ENCODE measurements around the gene LPP. TPM values are rescaled to one million over a fixed set of nuclear protein-coding genes. Genes with fewer than 3 reads are reported as not detected.

Gene LPP
- total and polyA plus RNA-seq, 9 of the 15 experiments (the other 6 are each of a cell fraction or from before 2014, with no cell fraction given), result 0.07 to 0.18 TPM; not detected in 7

GRCh38 chr3:188769831-188770230, 615.9 kb downstream of the LPP start:
- ChIA-PET POLR2A (no interaction called here), CTCF (ENCODE audit: low intra/inter-chr PET ratio) (no interaction called here)

More at GRCh38 chr3:188769831-188770230, 615.9 kb downstream of the LPP start:
- 0% methylated on average over 1 of the region's 3 CpGs for WGBS (ENCODE audit: insufficient coverage, low coverage, missing lambda C conversion rate)
- FAIRE-seq, result no peak
- Histone ChIP-seq H2AFZ (ENCODE audit: low read depth, low read length) (no peak overlapping the region), H3K36me3 (ENCODE audit: control insufficient read depth, insufficient read depth, low read length) (no peaks in the 10 kb centered on the region), H3K9me3 (replicated peaks; ENCODE audit: control insufficient read depth, insufficient read depth, low read depth, low read length) (no peaks in the 10 kb centered on the region), H3K27ac (ENCODE audit: extremely low read depth, low read depth, low read length) (no peak overlapping the region), H3K27me3 (ENCODE audit: control insufficient read depth in 2 of 2, insufficient read depth in 2 of 2, low read length in 2 of 2) (no peaks in the 10 kb centered on the region), H4K20me1 (replicated peaks; ENCODE audit: control insufficient read depth, insufficient read depth, low read length) (no peaks in the 10 kb centered on the region), H3K9me1 (ENCODE audit: control insufficient read depth, insufficient read depth, low read length) (no peaks in the 10 kb centered on the region), H3K4me2 (ENCODE audit: insufficient read depth, low read length) (no peak overlapping the region), H3K4me3 (no peak overlapping the region), H3K4me1 (replicated peaks in 1 of 2; ENCODE audit: control insufficient read depth in 2 of 2, insufficient read depth in 2 of 2, low read length in 2 of 2) (no peaks in the 10 kb centered on the region), H3K9ac (ENCODE audit: insufficient read depth in 1 of 2, low read depth in 2 of 2, low read length in 2 of 2) (no peak overlapping the region), H3K79me2 (ENCODE audit: control insufficient read depth, insufficient read depth, low read length) (no peaks in the 10 kb centered on the region)
- TF ChIP-seq GTF2A2 (tag; IDR thresholded peaks at IDR 0.05) (no peak), MED1 (CRISPR knock-in tag; IDR thresholded peaks at IDR 0.05; ENCODE audit: borderline replicate concordance) (no peak), FOXK1 (CRISPR knock-in tag; IDR thresholded peaks at IDR 0.05; ENCODE audit: borderline replicate concordance) (no peak), GMEB1 (CRISPR knock-in tag; IDR thresholded peaks at IDR 0.05) (no peak), ZNF282 (CRISPR knock-in tag; IDR thresholded peaks at IDR 0.05) (no peak), YBX1 (IDR thresholded peaks at IDR 0.05) (no peak), NFIC (IDR thresholded peaks at IDR 0.05) (no peak), SRF (CRISPR knock-in tag; IDR thresholded peaks at IDR 0.05) (no peak), KDM1A (IDR thresholded peaks at IDR 0.05) (no peak), FOXP4 (CRISPR knock-in tag; IDR thresholded peaks at IDR 0.05; ENCODE audit: borderline replicate concordance) (no peak), SPI1 (IDR thresholded peaks at IDR 0.05; ENCODE audit: borderline replicate concordance, low read depth, low read length) (no peak)
- TF ChIP-seq, protein P1, sequence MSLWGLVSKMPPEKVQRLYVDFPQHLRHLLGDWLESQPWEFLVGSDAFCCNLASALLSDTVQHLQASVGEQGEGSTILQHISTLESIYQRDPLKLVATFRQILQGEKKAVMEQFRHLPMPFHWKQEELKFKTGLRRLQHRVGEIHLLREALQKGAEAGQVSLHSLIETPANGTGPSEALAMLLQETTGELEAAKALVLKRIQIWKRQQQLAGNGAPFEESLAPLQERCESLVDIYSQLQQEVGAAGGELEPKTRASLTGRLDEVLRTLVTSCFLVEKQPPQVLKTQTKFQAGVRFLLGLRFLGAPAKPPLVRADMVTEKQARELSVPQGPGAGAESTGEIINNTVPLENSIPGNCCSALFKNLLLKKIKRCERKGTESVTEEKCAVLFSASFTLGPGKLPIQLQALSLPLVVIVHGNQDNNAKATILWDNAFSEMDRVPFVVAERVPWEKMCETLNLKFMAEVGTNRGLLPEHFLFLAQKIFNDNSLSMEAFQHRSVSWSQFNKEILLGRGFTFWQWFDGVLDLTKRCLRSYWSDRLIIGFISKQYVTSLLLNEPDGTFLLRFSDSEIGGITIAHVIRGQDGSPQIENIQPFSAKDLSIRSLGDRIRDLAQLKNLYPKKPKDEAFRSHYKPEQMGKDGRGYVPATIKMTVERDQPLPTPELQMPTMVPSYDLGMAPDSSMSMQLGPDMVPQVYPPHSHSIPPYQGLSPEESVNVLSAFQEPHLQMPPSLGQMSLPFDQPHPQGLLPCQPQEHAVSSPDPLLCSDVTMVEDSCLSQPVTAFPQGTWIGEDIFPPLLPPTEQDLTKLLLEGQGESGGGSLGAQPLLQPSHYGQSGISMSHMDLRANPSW (CRISPR knock-in tag; IDR thresholded peaks at IDR 0.05), result no peak
- TF ChIP-seq, protein P2, sequence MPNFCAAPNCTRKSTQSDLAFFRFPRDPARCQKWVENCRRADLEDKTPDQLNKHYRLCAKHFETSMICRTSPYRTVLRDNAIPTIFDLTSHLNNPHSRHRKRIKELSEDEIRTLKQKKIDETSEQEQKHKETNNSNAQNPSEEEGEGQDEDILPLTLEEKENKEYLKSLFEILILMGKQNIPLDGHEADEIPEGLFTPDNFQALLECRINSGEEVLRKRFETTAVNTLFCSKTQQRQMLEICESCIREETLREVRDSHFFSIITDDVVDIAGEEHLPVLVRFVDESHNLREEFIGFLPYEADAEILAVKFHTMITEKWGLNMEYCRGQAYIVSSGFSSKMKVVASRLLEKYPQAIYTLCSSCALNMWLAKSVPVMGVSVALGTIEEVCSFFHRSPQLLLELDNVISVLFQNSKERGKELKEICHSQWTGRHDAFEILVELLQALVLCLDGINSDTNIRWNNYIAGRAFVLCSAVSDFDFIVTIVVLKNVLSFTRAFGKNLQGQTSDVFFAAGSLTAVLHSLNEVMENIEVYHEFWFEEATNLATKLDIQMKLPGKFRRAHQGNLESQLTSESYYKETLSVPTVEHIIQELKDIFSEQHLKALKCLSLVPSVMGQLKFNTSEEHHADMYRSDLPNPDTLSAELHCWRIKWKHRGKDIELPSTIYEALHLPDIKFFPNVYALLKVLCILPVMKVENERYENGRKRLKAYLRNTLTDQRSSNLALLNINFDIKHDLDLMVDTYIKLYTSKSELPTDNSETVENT (CRISPR knock-in tag; IDR thresholded peaks at IDR 0.05), result no peak
- no peak for ATAC-seq
- DNase-seq (ENCODE audit: extremely low read depth in 1 of 4, low spot score in 3 of 4), result no peak
- intact Hi-C loops (cut with micrococcal nuclease) (no loop called here), in situ Hi-C loops (cut with MboI) (no loop called here)
- BruUV-seq (replicated peaks), result no TSS peak

Measured in K562 (cell line).